ENCODE measurements around the gene IQSEC1. TPM values are rescaled to one million over a fixed set of nuclear protein-coding genes. Genes with fewer than 3 reads are reported as not detected.
A peak's percentile ranks its signal among the peaks of the same experiment; 100 is the strongest.

Gene IQSEC1
- total and polyA plus RNA-seq, 9 of the 15 experiments (the other 6 are each of a cell fraction or from before 2014, with no cell fraction given): 0.56 to 39.0 (median 6.8) TPM

- no peak for TF ChIP-seq PATZ1 (CRISPR knock-in tag; IDR thresholded peaks at IDR 0.05; ENCODE audit: borderline replicate concordance)
- TF ChIP-seq SIN3A (IDR thresholded peaks at IDR 0.05; ENCODE audit: borderline replicate concordance in 2 of 2, control insufficient read depth in 1 of 2, low read depth in 2 of 2, low read length in 2 of 2): no peak
- no peak for TF ChIP-seq CBX1 (IDR thresholded peaks at IDR 0.05; ENCODE audit: low read depth)
- TF ChIP-seq RB1 (IDR thresholded peaks at IDR 0.05; ENCODE audit: low read depth): no peak
- TF ChIP-seq ZNF589 (CRISPR knock-in tag; IDR thresholded peaks at IDR 0.05; ENCODE audit: low read depth): no peak
These were observed 7.5 kb downstream of the IQSEC1 start (continued) for GRCh38 chr3:13065727-13066126.

DNA sequence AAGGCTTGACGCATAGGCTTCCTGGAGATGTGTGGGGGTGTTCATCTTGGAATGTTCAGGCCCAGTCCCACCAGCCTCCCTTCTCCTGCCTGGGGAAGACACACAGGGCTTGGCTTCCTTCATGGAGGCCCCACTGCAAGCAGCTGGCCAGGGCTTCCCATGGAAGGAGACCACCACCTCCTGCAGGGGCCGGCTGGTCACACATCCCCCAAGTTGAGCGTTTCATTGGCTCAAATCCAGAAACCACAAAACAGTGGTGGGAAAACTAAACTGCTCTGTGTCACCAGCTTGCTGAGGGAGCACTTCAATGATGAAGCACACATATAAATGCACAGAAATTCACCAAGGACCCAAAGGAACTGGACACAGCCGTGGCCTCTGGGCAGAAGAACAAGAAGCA is 8.3 kb downstream of the IQSEC1 start:
- no TSS peak for BruUV-seq (replicated peaks)
- in situ Hi-C loops (cut with MboI): no loop called here
- TF ChIP-seq BRF1 (IDR thresholded peaks at IDR 0.05; ENCODE audit: borderline replicate concordance, extremely low read depth, insufficient read length) (no peak), NFIC (IDR thresholded peaks at IDR 0.05) (peak; percentile 56; the same call in 1 of the 2 replicates), MTF1 (CRISPR knock-in tag; IDR thresholded peaks at IDR 0.05; ENCODE audit: borderline replicate concordance) (no peak)
- 4% methylated on average over 4 of the region's 4 CpGs for WGBS (ENCODE audit: insufficient coverage, low coverage, missing lambda C conversion rate)
- Histone ChIP-seq H3K79me2 (ENCODE audit: control insufficient read depth, insufficient read depth, low read length) (no peaks in the 10 kb centered on the region), H3K9me3 (replicated peaks; ENCODE audit: control insufficient read depth, insufficient read depth, low read depth, low read length) (no peaks in the 10 kb centered on the region), H3K9me1 (ENCODE audit: control insufficient read depth, insufficient read depth, low read length) (no peaks in the 10 kb centered on the region), H2AFZ (ENCODE audit: low read depth, low read length) (no peak overlapping the region), H3K9ac (ENCODE audit: insufficient read depth in 1 of 2, low read depth in 2 of 2, low read length in 2 of 2) (no peak overlapping the region), H3K4me2 (ENCODE audit: insufficient read depth, low read length) (no peak overlapping the region), H3K4me1 (replicated peaks in 1 of 2; ENCODE audit: control insufficient read depth in 2 of 2, insufficient read depth in 2 of 2, low read length in 2 of 2) (peaks cover 0 to 22% of the 10 kb centered on the region in 2 experiments; a peak in 3 of 5 replicates), H3K27ac (ENCODE audit: extremely low read depth, low read depth, low read length) (no peak overlapping the region), H4K20me1 (replicated peaks; ENCODE audit: control insufficient read depth, insufficient read depth, low read length) (peaks cover 13% of the 10 kb centered on the region; the same call in 1 of the 2 replicates), H3K4me3 (no peak overlapping the region), H3K27me3 (ENCODE audit: control insufficient read depth in 2 of 2, insufficient read depth in 2 of 2, low read length in 2 of 2) (peaks cover 34 to 68% of the 10 kb centered on the region in 2 experiments; a peak in 4 of 5 replicates), H3K36me3 (ENCODE audit: control insufficient read depth, insufficient read depth, low read length) (no peaks in the 10 kb centered on the region)
- POLR2A ChIA-PET: interaction anchor here (1.0 kb wide), 1 partner anchor 20 kb away, joined by 3 read pairs; no protein-coding TSS in a partner anchor
- DNase-seq (ENCODE audit: extremely low read depth in 1 of 4, low spot score in 3 of 4) (no peak), ATAC-seq (no peak), FAIRE-seq (no peak)
- intact Hi-C loops (cut with micrococcal nuclease): no loop called here
- CTCF ChIA-PET (ENCODE audit: low intra/inter-chr PET ratio): no interaction called here
